ENCODE results near the gene KRT37.
"Not testable (repeated sequence)": the region's sequence is repeated elsewhere in the genome, so short reads cannot be mapped to it uniquely, and the experiment has no call there.

Gene KRT37

GRCh38 chr17:41437769-41438168 is 13.4 kb upstream of the KRT37 start:
- FAIRE-seq: no peak

DNA sequence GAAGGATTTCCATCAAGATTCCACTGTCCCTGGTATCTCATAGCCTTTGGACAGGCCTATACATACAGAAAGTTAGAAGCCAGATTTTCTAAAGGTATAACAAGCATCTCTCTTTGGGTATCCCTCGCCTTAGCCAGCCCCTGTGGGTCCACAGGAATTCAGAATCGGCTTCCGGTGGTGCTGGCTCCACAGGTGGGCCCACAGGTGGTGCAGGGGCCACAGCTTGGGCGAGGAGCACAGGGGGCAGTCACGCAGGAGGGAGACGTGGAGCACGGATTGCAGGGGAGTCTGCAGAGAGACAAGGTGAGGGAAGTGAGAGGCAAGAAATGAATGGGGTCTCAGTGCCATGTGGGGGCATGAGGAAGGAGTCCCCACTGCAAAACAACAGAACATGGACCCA is 12.9 kb upstream of the KRT37 start:
- no peak for FAIRE-seq
- DNase-seq (ENCODE audit: extremely low spot score, insufficient read length, low read depth): no peak

More at GRCh38 chr17:41437769-41438168, 13.4 kb upstream of the KRT37 start:
- DNase-seq (ENCODE audit: extremely low spot score, insufficient read length, low read depth): no peak

- no peak for FAIRE-seq
- no peak for DNase-seq (ENCODE audit: extremely low spot score, insufficient read length, low read depth)
Observed at GRCh38 chr17:41434415-41434814, 10.0 kb upstream of the KRT37 start.

DNA sequence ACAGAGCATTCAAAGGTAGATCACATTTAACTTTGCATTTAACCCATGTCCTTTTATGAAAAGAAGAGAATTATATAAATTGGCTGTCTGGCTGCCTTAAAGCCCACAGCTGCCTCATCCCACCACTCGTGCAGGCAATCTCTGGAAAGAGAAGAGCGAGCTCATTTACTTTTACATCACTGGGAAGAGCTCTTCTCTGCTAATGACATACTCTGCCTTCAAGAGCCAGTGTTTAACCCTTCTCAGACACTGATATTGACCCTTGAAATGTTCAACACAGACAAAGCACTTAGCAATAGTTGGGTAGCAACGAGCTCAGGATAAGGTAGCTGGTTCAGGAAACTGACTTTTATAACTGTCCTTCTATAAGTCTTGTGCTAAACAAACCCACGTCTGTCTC is 9.6 kb upstream of the KRT37 start:
- FAIRE-seq (no peak), DNase-seq (ENCODE audit: extremely low spot score, insufficient read length, low read depth) (no peak)

- DNase-seq (ENCODE audit: extremely low spot score, insufficient read length, low read depth) (no peak), FAIRE-seq (no peak)
Observed at GRCh38 chr17:41433586-41433985, 9.2 kb upstream of the KRT37 start.

DNA sequence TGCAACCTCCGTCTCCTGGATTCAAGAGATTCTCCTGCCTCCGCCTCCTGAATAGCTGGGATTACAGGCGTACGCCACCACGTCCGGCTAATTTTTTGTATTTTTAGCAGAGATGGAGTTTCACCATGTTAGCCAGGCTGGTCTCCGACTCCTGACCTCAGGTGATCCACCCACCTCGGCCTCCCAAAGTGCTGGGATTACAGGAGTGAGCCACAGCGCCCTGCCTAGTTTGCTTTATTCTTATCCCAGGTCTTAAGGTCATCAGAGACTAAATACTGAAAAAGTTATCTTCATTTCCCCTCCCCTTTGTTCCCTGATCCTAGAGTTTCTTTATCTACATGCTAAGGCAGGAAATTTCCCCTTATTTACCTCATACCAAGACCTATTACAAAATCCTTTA is 6.0 kb upstream of the KRT37 start:
- not testable (repeated sequence) for DNase-seq (ENCODE audit: extremely low spot score, insufficient read length, low read depth); FAIRE-seq

GRCh38 chr17:41429667-41430066 is 5.3 kb upstream of the KRT37 start:
- no peak for FAIRE-seq
- no peak for DNase-seq (ENCODE audit: extremely low spot score, insufficient read length, low read depth)

DNA sequence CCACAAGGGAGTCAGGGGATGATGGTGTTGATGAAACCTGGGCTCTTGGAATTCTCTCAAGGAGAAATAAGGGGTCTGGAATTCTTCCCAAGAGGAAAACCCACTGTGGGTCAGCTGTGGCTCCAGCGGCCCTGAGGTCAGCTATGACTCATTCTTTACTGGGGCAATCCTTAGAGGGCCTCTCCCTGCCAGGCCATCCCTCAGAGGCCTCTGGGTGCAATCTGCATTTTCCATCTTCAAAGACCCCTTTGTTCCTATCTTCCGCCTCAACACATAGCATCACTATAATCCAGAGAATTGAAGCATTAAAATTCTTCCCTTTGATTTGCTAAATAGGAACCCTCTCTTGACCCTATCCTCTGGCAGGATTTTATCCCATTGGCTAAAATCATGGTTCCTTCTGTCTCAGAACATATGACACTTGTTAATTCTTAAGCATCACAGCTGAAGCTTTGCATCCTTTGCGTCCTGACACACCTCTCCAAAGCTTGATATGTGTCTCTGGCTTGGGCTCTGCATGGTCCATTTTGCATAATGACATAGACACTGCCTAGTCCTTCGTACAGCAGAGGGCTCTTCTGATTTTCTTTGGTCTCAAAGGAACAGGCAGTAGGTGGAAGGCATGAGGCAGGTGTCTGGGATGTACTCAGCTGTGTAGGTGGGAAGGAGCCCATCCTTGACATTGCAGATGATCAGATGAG is 4.4 kb upstream of the KRT37 start:
- DNase-seq (ENCODE audit: extremely low spot score, insufficient read length, low read depth): no peak
- no peak for FAIRE-seq

DNA sequence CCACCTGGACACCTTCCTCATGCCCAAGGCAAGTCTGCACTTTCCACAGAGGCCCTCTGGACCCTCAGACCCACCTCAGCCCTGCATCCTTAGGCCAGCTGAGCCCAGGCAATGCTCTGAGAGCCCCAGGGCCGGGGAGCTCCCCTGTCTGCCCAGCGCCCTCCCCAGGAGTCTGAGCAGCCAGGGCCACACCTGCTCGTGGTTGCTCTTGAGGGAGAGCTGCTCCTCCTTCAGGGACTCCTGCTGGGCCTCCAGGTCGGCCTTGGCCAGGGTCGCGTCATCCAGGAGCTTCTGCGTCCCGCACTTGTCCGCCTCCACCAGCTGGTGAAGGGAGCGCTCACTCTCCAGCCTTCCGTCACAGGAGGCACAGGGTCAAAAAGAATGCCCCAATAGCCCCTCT is 1.8 kb downstream of the KRT37 start:
- not testable (repeated sequence) for FAIRE-seq; DNase-seq (ENCODE audit: extremely low spot score, insufficient read length, low read depth)

DNA sequence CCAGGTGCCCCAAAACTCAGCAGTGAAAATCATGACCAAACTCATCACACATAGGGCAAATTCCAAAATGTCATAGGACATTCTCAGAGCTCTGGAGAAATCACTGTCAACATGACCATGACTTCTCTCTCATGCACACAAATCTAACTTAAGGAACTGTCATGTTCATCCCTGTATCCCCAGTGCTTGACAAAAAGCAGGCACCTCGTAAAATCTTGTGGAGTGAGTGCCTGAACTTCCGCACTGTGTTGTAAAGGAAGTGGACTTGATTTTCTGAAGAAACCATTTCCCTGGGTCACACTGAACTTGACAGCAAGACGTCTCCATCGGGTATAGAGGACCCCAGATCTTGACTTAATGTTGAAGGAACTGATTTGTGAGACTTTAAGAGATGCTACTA is 2.8 kb downstream of the KRT37 start:
- DNase-seq (ENCODE audit: extremely low spot score, insufficient read length, low read depth) (no peak), FAIRE-seq (no peak)

DNA sequence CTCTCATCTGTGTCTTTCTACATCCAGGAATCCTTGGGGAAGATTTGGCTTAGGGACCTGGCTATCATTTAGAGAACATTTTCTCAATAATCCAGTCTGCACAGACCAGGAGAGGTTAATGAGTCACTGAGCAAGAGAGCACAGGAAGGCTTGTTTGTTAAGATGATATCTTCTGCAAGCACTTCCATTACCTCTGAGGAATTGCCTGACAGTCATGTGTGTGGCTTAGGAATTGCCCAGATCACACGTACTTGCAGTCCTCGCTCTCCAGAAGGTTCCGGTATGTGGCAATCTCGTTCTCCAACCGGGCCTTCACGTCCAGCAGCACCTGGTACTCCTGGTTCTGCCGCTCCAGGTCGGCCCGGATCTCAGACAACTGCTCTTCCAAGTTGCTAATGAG is 3.3 kb downstream of the KRT37 start:
- FAIRE-seq (no peak), DNase-seq (ENCODE audit: extremely low spot score, insufficient read length, low read depth) (no peak)

- FAIRE-seq (no peak), DNase-seq (ENCODE audit: extremely low spot score, insufficient read length, low read depth) (no peak)
Observed at GRCh38 chr17:41420134-41420533, 4.3 kb downstream of the KRT37 start.

- DNase-seq (ENCODE audit: extremely low spot score, insufficient read length, low read depth) (no peak), FAIRE-seq (no peak)
Observed at GRCh38 chr17:41419716-41420115, 4.7 kb downstream of the KRT37 start.

GRCh38 chr17:41418116-41418860 is 6.1 kb downstream of the KRT37 start:
- no peak for FAIRE-seq

GRCh38 chr17:41417576-41418015 is 6.8 kb downstream of the KRT37 start:
- DNase-seq (ENCODE audit: extremely low spot score, insufficient read length, low read depth): peak; percentile 15
- peak; percentile 45 for FAIRE-seq

More at GRCh38 chr17:41418116-41418860, 6.1 kb downstream of the KRT37 start:
- DNase-seq (ENCODE audit: extremely low spot score, insufficient read length, low read depth): no peak

DNA sequence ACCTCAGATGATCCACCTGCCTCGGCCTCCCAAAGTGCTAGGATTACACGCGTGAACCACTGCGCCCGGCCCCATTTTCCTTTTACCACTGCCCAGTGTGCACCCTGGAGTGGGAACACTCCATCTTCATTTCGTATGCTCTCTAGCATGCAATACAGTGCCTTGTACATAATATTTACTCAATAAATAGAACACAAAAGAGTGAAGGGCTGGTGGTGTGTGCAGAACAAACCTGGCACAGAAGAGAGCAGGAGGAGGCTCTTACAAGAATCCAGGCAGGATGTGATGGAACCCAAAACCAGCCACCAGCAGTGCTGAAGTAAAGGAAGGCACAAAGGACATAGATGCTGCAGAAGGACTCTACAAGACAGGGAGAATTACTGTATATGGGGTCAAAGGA is 7.3 kb downstream of the KRT37 start:
- FAIRE-seq (no peak), DNase-seq (ENCODE audit: extremely low spot score, insufficient read length, low read depth) (no peak)

- FAIRE-seq: no peak
Observed at GRCh38 chr17:41416479-41416878, 7.9 kb downstream of the KRT37 start.

DNA sequence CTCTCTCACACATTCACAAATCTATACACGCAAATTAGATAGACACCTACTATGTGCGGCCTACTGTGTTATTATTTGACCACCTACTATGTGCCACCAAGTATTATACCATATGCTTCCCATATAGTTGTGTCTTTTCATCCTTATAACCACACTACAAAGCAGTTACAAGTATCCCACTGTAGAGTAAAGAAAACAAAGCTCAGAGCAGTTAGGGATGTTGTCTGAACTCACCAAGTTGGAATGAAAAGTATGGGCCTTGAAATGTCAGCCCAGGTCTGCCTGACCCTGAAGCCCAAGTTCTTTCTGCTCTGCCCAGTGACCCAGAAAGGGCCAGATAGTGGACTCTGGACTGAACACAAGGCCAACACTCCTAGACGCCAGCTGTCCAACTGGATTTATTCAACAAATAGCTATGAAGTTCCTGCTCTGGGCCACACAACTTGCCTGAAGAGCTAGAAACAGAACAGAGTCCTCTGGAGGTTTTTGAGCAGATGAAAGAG is 8.5 kb downstream of the KRT37 start:
- FAIRE-seq: no peak

More at GRCh38 chr17:41416479-41416878, 7.9 kb downstream of the KRT37 start:
- no peak for DNase-seq (ENCODE audit: extremely low spot score, insufficient read length, low read depth)

DNA sequence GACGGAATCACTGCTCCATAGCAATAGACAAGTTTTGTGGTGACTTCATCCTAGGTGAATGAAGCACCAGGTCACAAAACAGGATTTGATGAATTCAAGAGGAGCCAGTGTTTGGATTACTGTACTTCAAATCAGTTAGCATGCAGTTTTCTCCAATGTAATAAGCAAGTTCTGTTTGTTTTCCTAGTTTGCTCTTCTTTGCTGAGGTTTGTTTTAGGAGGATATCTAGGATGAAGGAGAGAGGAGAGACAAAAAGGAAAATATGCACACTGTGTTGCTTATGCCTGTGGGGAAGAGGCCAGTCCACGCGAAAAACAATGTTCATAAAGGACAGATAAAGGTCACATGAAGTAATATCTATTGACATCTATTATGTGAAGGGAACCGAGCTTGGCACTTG is 9.0 kb downstream of the KRT37 start:
- no peak for FAIRE-seq
- no peak for DNase-seq (ENCODE audit: extremely low spot score, insufficient read length, low read depth)

More for the DNA sequence above, 8.5 kb downstream of the KRT37 start:
- DNase-seq (ENCODE audit: extremely low spot score, insufficient read length, low read depth): no peak

DNA sequence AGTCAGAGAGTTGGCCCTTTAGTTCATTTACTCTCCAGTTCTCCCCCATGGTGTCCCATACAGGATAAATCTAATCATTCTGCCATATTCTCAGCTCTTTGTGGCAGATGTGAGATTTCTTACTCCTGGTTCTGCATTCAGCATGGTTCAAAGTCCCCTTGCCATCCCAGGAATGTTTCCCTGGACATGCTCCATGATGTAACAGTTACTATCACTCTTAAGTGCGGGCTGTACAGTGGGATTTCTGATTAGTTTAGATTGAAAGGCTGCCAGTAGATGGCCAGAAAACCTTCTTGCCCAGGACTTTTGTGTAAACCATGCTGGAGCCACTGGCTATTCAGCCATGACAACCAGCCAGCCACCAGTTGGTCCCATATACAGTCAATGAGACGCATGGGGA is 10.4 kb downstream of the KRT37 start:
- FAIRE-seq (no peak), DNase-seq (ENCODE audit: extremely low spot score, insufficient read length, low read depth) (no peak)

- no peak for FAIRE-seq
- no peak for DNase-seq (ENCODE audit: extremely low spot score, insufficient read length, low read depth)
Observed at GRCh38 chr17:41413353-41413957, 10.9 kb downstream of the KRT37 start.
